KMS-11 (cell line): ENCODE measurements around the gene TM9SF1.

Experiments
- H2AFZ ChIP-seq: fragments of 200-600 bp; sonication (generic); 2 replicates; pipeline ENCODE4 v1.6.1; 2016; ENCODE audit warnings: antibody characterized with exemption, mixed run types, low read depth
- H3K27ac ChIP-seq: fragments of 200-600 bp; sonication (generic); 2 replicates; pipeline ENCODE4 v1.6.1; 2016; ENCODE audit warnings: mild to moderate bottlenecking, mixed run types
- H3K27me3 ChIP-seq: fragments of 200-600 bp; sonication (generic); 2 replicates; pipeline ENCODE4 v1.6.1; 2017; ENCODE audit warnings: mild to moderate bottlenecking, low read depth, mixed run types, moderate library complexity; ENCODE audit not compliant: insufficient read depth
- H3K36me3 ChIP-seq: fragments of 200-600 bp; sonication (generic); 2 replicates; pipeline ENCODE4 v1.6.1; 2017; ENCODE audit warnings: mild to moderate bottlenecking, mixed run types; ENCODE audit not compliant: insufficient read depth
- H3K4me1 ChIP-seq: fragments of 200-600 bp; sonication (generic); 2 replicates; pipeline ENCODE4 v1.6.1; 2016; ENCODE audit warnings: mild to moderate bottlenecking, low read depth, mixed run types; ENCODE audit not compliant: poor library complexity, severe bottlenecking
- H3K4me2 ChIP-seq: fragments of 200-600 bp; sonication (generic); 2 replicates; pipeline ENCODE4 v1.7.0; 2016; ENCODE audit warnings: mild to moderate bottlenecking, mixed run types
- H3K4me3 ChIP-seq: fragments of 200-600 bp; sonication (generic); IDR thresholded peaks from 2 replicates; pipeline ENCODE4 v1.6.1; 2017; ENCODE audit warnings: low read depth, low read length, mixed read lengths; ENCODE audit not compliant: insufficient read depth
- H3K79me2 ChIP-seq: fragments of 200-600 bp; sonication (generic); 2 replicates; pipeline ENCODE4 v1.6.1; 2016; ENCODE audit warnings: low read depth, mixed run types; ENCODE audit not compliant: insufficient read depth
- H3K9ac ChIP-seq: fragments of 200-600 bp; sonication (generic); 2 replicates; pipeline ENCODE4 v1.6.1; 2016; ENCODE audit warnings: mild to moderate bottlenecking, mixed run types
- H4K20me1 ChIP-seq: fragments of 200-600 bp; sonication (generic); 2 replicates; pipeline ENCODE4 v1.6.1; 2016; ENCODE audit warnings: mild to moderate bottlenecking, mixed run types; ENCODE audit not compliant: insufficient read depth
- TF ChIP-seq, protein P1 (sequence below): fragments of 200-600 bp; sonication (generic); conservative IDR thresholded peaks from 2 replicates; pipeline ENCODE4 v1.6.1; 2017; ENCODE audit warnings: low read depth, mild to moderate bottlenecking, antibody characterized with exemption, low read length, moderate library complexity, mixed read lengths

TM9SF1 gene

DNA sequence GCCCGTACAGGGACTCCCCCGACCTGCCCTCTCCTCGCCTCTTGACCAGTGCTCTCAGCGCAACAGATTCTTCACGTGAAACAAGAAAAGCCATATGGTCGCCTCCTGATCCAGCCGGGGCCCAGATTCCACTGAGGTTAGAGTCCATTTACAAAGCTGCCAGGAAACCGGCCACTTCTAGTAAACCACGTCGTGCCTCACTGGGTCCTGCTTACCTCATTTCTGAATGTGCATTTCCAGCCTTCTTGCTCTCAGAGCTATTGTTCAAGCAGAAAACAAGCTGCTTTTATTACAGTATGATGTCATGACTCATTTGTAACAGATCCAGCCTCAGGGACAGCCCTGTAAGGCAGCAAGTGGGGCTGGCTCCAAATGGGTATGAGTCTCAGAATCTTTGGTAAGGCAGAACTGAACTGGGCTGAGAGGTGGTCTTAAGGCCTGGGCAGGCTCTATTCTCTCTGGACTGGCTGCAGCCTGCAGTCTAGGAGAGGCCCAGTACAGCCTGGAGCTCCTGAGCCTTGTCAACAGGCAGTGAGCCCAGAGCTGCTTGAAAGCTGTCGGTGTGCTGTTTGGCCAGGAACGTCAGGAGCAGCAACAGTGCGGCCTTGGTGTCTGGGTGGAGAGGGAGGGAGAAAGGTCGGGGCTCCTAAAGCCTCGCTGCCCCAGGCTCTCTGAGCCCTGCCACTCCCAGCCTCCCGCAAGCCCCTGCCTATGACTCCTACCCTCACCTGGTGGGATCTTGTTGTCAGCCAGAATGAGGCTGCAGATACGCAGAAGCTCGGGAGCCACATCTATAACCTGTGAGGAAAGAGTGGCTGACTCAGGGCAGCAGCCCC, 15.1 kb downstream of the TM9SF1 start:
- H3K4me2 ChIP-seq = no peak overlapping the region
- H2AFZ ChIP-seq = no peak overlapping the region
- H3K27me3 ChIP-seq = no peaks in the 10 kb centered on the region
- no peak overlapping the region for H3K9ac ChIP-seq
- H3K4me3 ChIP-seq = no peak overlapping the region
- H3K36me3 ChIP-seq = no peaks in the 10 kb centered on the region
- no peaks in the 10 kb centered on the region for H4K20me1 ChIP-seq
- H3K4me1 ChIP-seq = no peaks in the 10 kb centered on the region
- H3K27ac ChIP-seq = no peak overlapping the region
- TF ChIP-seq, protein P1, sequence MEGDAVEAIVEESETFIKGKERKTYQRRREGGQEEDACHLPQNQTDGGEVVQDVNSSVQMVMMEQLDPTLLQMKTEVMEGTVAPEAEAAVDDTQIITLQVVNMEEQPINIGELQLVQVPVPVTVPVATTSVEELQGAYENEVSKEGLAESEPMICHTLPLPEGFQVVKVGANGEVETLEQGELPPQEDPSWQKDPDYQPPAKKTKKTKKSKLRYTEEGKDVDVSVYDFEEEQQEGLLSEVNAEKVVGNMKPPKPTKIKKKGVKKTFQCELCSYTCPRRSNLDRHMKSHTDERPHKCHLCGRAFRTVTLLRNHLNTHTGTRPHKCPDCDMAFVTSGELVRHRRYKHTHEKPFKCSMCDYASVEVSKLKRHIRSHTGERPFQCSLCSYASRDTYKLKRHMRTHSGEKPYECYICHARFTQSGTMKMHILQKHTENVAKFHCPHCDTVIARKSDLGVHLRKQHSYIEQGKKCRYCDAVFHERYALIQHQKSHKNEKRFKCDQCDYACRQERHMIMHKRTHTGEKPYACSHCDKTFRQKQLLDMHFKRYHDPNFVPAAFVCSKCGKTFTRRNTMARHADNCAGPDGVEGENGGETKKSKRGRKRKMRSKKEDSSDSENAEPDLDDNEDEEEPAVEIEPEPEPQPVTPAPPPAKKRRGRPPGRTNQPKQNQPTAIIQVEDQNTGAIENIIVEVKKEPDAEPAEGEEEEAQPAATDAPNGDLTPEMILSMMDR = no peak
- no peaks in the 10 kb centered on the region for H3K79me2 ChIP-seq

DNA sequence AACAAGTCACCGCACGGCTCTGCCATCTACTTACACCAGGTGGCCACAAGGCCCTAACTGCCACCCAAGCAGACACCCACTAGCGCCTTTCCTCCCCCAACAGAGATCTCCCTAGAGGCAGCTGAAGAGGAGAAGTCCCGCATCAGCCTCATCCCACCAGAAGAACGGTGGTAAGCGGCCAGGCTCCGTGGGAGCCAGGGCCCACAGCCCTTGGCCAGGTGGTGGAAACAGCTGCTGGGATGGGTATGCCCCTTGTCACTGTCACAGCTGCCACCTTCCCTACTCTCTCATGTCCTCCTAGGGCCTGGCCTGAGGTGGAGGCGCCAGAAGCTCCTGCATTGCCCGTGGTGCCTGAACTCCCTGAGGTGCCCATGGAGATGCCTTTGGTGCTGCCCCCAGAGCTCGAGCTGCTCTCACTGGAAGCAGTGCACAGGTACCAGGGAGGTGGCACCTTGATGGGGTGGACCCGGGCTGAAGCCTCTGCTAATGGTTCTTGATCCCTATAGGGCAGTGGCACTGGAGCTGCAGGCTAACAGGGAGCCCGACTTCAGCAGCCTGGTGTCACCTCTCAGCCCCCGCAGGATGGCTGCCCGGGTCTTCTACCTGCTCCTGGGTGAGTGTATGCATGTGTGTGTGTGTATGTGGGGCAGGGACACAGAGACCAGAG, 15.8 kb downstream of the TM9SF1 start:
- H4K20me1 ChIP-seq = no peaks in the 10 kb centered on the region
- H3K9ac ChIP-seq = no peak overlapping the region
- TF ChIP-seq, protein P1 = no peak
- no peak overlapping the region for H3K4me2 ChIP-seq
- no peak overlapping the region for H3K4me3 ChIP-seq
- no peaks in the 10 kb centered on the region for H3K27me3 ChIP-seq
- H2AFZ ChIP-seq = no peak overlapping the region
- no peak overlapping the region for H3K27ac ChIP-seq
- no peaks in the 10 kb centered on the region for H3K36me3 ChIP-seq
- H3K4me1 ChIP-seq = no peaks in the 10 kb centered on the region
- no peaks in the 10 kb centered on the region for H3K79me2 ChIP-seq

GRCh38 chr14:24178399-24179178, 16.7 kb downstream of the TM9SF1 start:
- Histone ChIP-seq H3K79me2 (no peaks in the 10 kb centered on the region), H4K20me1 (no peaks in the 10 kb centered on the region), H2AFZ (no peak overlapping the region), H3K27me3 (no peaks in the 10 kb centered on the region), H3K4me1 (no peaks in the 10 kb centered on the region), H3K9ac (no peak overlapping the region), H3K27ac (no peak overlapping the region), H3K4me2 (no peak overlapping the region), H3K36me3 (no peaks in the 10 kb centered on the region), H3K4me3 (no peak overlapping the region)
- TF ChIP-seq, protein P1 = no peak

GRCh38 chr14:24177891-24178290, 17.4 kb downstream of the TM9SF1 start:
- Histone ChIP-seq H3K4me3 (no peak overlapping the region), H3K27ac (no peak overlapping the region), H3K36me3 (no peaks in the 10 kb centered on the region), H3K4me1 (no peaks in the 10 kb centered on the region), H3K79me2 (no peaks in the 10 kb centered on the region), H3K9ac (no peak overlapping the region), H2AFZ (no peak overlapping the region), H3K27me3 (no peaks in the 10 kb centered on the region), H4K20me1 (no peaks in the 10 kb centered on the region), H3K4me2 (no peak overlapping the region)
- TF ChIP-seq, protein P1 = no peak
